Endothelial cell of umbilical vein (primary cell): ENCODE data around the gene LIPH. TPM values are rescaled to one million over a fixed set of nuclear protein-coding genes. Genes with fewer than 3 reads are reported as not detected.

Experiments
- BruUV-seq: library from RNA; stranded (reverse); fragments of 400-500 nt; replicated peaks from 2 replicates; lab custom pipeline; 2021; lab: Mats Ljungman, UMichigan
- CTCF ChIA-PET: fragments of 300-600, 350-600 bp; sonication (Branson Sonifier 250); formaldehyde crosslinking; loops from one replicate; lab custom pipeline; 2021; ENCODE audit warnings: antibody characterized with exemption, inconsistent platforms; lab: Charles Lee
- POLR2A ChIA-PET: fragments of 300-600, 350-600 bp; sonication (Branson Sonifier 250); formaldehyde crosslinking; loops from one replicate; lab custom pipeline; 2021; ENCODE audit warnings: antibody characterized with exemption, inconsistent platforms; lab: Charles Lee
- DNase-seq: peaks from one replicate; pipeline ENCODE4 v3.0.0-alpha.2; 2011; ENCODE audit warnings: low read depth, low spot score
- FAIRE-seq: peaks from 2 replicates; lab custom pipeline; 2011; peaks lifted over from hg19 to GRCh38; lab: Jason Lieb, UNC
- H2AFZ ChIP-seq: 2 replicates; pipeline ENCODE4 v1.6.0; 2012; ENCODE audit warnings: low read depth, low read length, control low read depth, inconsistent platforms
- H3K27ac ChIP-seq: 2 replicates; pipeline ENCODE4 v1.5.1; 2011; ENCODE audit warnings: low read depth, mild to moderate bottlenecking, control low read depth, low read length, moderate library complexity; ENCODE audit not compliant: insufficient read depth
- H3K27me3 ChIP-seq, 2 experiments: 2 replicates each; pipeline versions ENCODE4 v1.6.0 to v1.6.1; 2011; ENCODE audit warnings: low read length in 2 of 2, mixed read lengths in 1 of 2; ENCODE audit not compliant: control insufficient read depth in 2 of 2, insufficient read depth in 2 of 2
- H3K36me3 ChIP-seq, 2 experiments: 2 replicates in 1 of 2; 3 replicates in 1 of 2; pipeline ENCODE4 v1.5.1; 2011; ENCODE audit warnings: low read length in 2 of 2, mild to moderate bottlenecking in 1 of 2, moderate library complexity in 1 of 2; ENCODE audit not compliant: control insufficient read depth in 2 of 2, insufficient read depth in 2 of 2; ENCODE audit errors: extremely low read depth in 1 of 2
- H3K4me1 ChIP-seq: 3 replicates; pipeline ENCODE4 v1.5.1; 2011; ENCODE audit warnings: mild to moderate bottlenecking, low read length; ENCODE audit not compliant: control insufficient read depth, insufficient read depth; ENCODE audit errors: extremely low read depth
- H3K4me2 ChIP-seq: 2 replicates; pipeline ENCODE4 v1.6.1; 2011; ENCODE audit warnings: low read length, control low read depth, mixed read lengths; ENCODE audit not compliant: insufficient read depth
- H3K4me3 ChIP-seq, 3 experiments: fragments of 200-600 bp in 1 of 3; sonication (generic), shearing (Covaris generic) in 1 of 3; replicated peaks in 1 of 3; 2 replicates each; pipeline ENCODE4 v1.5.1; 2011 to 2016; ENCODE audit warnings: control low read depth in 3 of 3, low read length in 3 of 3, mild to moderate bottlenecking in 2 of 3, inconsistent platforms in 1 of 3, low read depth in 1 of 3, moderate library complexity in 1 of 3; ENCODE audit not compliant: insufficient read depth in 1 of 3
- H3K79me2 ChIP-seq: 2 replicates; pipeline ENCODE4 v1.6.0; 2012; ENCODE audit warnings: low read length, inconsistent platforms; ENCODE audit not compliant: control insufficient read depth, insufficient read depth
- H3K9ac ChIP-seq: replicated peaks from 2 replicates; pipeline ENCODE3; 2011; ENCODE audit warnings: low read length, control low read depth; ENCODE audit not compliant: insufficient read depth; ENCODE audit errors: extremely low read depth
- H3K9me1 ChIP-seq: replicated peaks from 3 replicates; pipeline ENCODE4 v1.6.0; 2011; ENCODE audit warnings: mild to moderate bottlenecking, low read length; ENCODE audit not compliant: control insufficient read depth, insufficient read depth; ENCODE audit errors: extremely low read depth
- H3K9me3 ChIP-seq: replicated peaks from 2 replicates; pipeline ENCODE4 v1.5.1; 2012; ENCODE audit warnings: low read length, inconsistent platforms; ENCODE audit not compliant: control insufficient read depth, insufficient read depth
- H4K20me1 ChIP-seq: replicated peaks from 2 replicates; pipeline ENCODE3; 2011; ENCODE audit warnings: mild to moderate bottlenecking, low read length; ENCODE audit not compliant: control insufficient read depth, insufficient read depth; ENCODE audit errors: extremely low read depth
- EZH2 ChIP-seq: IDR thresholded peaks from 2 replicates; pipeline ENCODE4 v1.6.1; 2012; ENCODE audit warnings: borderline replicate concordance, low read depth, mild to moderate bottlenecking, moderate library complexity, low read length, inconsistent platforms; ENCODE audit not compliant: severe bottlenecking
- FOS ChIP-seq: IDR thresholded peaks from 2 replicates; pipeline ENCODE4 v1.6.1; 2011; ENCODE audit warnings: mild to moderate bottlenecking, low read length, moderate library complexity, borderline replicate concordance; ENCODE audit not compliant: insufficient read depth
- GATA2 ChIP-seq: IDR thresholded peaks from 2 replicates; pipeline ENCODE4 v1.7.0; 2011; ENCODE audit warnings: low read depth, mild to moderate bottlenecking, moderate library complexity, mixed read lengths, low read length; ENCODE audit not compliant: insufficient read length, insufficient read depth
- JUN ChIP-seq: IDR thresholded peaks from 2 replicates; pipeline ENCODE4 v1.6.1; 2011; ENCODE audit warnings: borderline replicate concordance, low read depth; ENCODE audit not compliant: insufficient read length, insufficient read depth
- MAX ChIP-seq: IDR thresholded peaks from 2 replicates; pipeline ENCODE4 v1.6.1; 2011; ENCODE audit not compliant: insufficient read depth, insufficient read length
- MYC ChIP-seq: IDR thresholded peaks from one replicate; pipeline ENCODE4 v1.6.1; 2011; ENCODE audit warnings: mild to moderate bottlenecking, low read depth, low read length
- POLR2A ChIP-seq: IDR thresholded peaks from 2 replicates; pipeline ENCODE4 v1.6.1; 2012; ENCODE audit warnings: low read depth, mild to moderate bottlenecking, control low read depth, low read length
- POLR2AphosphoS5 ChIP-seq: IDR thresholded peaks from 2 replicates; pipeline ENCODE4 v1.6.1; 2012; ENCODE audit warnings: low read depth, mild to moderate bottlenecking, control low read depth, low read length, moderate library complexity; ENCODE audit not compliant: insufficient read depth
- dilution Hi-C: fragments of 300-500 bp; cut with MboI; formaldehyde crosslinking; loops from one replicate; pipeline ENCODE4 v1.15.0; 2019; ENCODE audit warnings: low sequenced_read_pairs; ENCODE audit not compliant: extremely low pct_ligation_motif_present
- intact Hi-C: fragments of 100-400 bp; cut with micrococcal nuclease; formaldehyde crosslinking; loops from one replicate; pipeline ENCODE4 v1.10.0; 2022
- polyA plus RNA-seq, 4 experiments: library from polyadenylated mRNA; depleted of rRNA in 3 of 4; stranded (reverse) in 3 of 4; unstranded in 1 of 4; fragments of >200 nt; gene quantifications; 2 replicates each; pipeline versions ENCODE4 v1.2.1 to v1.2.3, GENCODE V29; 2011 to 2012; ENCODE audit warnings: missing spikeins in 1 of 4
- total RNA-seq: library from RNA; stranded (reverse); gene quantifications from 2 replicates; pipeline ENCODE4 v1.2.3, GENCODE V29; 2021
- TF ChIP-seq, protein P1 (sequence below), 2 donors: IDR thresholded peaks; 1 replicate in 1 of 2; 2 replicates in 1 of 2; pipeline ENCODE4 v1.5.1; 2011; ENCODE audit warnings: low read length in 2 of 2, mild to moderate bottlenecking in 2 of 2, moderate library complexity in 2 of 2, control low read depth in 1 of 2, inconsistent platforms in 1 of 2, low read depth in 1 of 2; ENCODE audit not compliant: insufficient read depth in 1 of 2; ENCODE audit errors: extremely low read depth in 1 of 2

Gene LIPH
- total and polyA plus RNA-seq, 2 donors (not counting 3 experiments of a cell fraction or from before 2014, with no cell fraction given) = not detected

DNA sequence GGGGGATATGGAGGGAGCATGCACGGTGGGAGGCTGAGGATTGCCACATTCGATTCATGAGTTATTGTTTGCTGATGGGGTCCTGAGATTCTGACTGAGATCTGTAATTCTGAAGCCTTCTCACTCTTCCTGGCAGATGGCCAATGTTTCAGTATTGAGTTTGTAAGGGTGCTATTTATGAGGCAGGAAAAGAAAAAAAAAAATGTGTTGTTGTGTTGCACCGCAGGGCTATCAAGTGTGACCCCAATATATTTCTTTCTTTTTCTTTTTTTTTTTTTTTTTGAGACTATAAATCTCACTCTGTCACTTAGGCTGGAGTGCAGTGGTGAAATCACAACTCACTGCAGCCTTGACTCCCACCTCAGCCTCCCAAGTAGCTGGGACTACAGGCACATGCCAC is 30.5 kb upstream of the LIPH start:
- intact Hi-C loops = no loop called here
- no TSS peak for BruUV-seq
- Histone ChIP-seq H4K20me1 (no peaks in the 10 kb centered on the region), H3K79me2 (peaks cover 2% of the 10 kb centered on the region), H3K4me1 (peaks cover 7% of the 10 kb centered on the region), H3K27ac (no peak overlapping the region), H3K4me3 (no peak overlapping the region), H3K9ac (no peak overlapping the region), H3K27me3 (peaks cover 0 to 1% of the 10 kb centered on the region in 2 experiments), H2AFZ (no peak overlapping the region), H3K9me1 (no peaks in the 10 kb centered on the region), H3K4me2 (no peak overlapping the region), H3K36me3 (no peaks in the 10 kb centered on the region), H3K9me3 (no peaks in the 10 kb centered on the region)
- no peak for FAIRE-seq
- ChIA-PET POLR2A (interaction anchor here (0.7 kb wide), 1 partner anchor 326 kb away, joined by 6 read pairs; no protein-coding TSS in a partner anchor), CTCF (interaction anchor here (2.1 kb wide), 1 partner anchor 24 kb away, joined by 6 read pairs; no protein-coding TSS in a partner anchor)
- DNase-seq = no peak
- no peak for TF ChIP-seq EZH2
- no peak for TF ChIP-seq POLR2A
- TF ChIP-seq JUN = no peak
- TF ChIP-seq POLR2AphosphoS5 = no peak
- no peak for TF ChIP-seq MAX
- TF ChIP-seq FOS = no peak
- no peak for TF ChIP-seq GATA2
- TF ChIP-seq MYC = no peak
- TF ChIP-seq, protein P1, sequence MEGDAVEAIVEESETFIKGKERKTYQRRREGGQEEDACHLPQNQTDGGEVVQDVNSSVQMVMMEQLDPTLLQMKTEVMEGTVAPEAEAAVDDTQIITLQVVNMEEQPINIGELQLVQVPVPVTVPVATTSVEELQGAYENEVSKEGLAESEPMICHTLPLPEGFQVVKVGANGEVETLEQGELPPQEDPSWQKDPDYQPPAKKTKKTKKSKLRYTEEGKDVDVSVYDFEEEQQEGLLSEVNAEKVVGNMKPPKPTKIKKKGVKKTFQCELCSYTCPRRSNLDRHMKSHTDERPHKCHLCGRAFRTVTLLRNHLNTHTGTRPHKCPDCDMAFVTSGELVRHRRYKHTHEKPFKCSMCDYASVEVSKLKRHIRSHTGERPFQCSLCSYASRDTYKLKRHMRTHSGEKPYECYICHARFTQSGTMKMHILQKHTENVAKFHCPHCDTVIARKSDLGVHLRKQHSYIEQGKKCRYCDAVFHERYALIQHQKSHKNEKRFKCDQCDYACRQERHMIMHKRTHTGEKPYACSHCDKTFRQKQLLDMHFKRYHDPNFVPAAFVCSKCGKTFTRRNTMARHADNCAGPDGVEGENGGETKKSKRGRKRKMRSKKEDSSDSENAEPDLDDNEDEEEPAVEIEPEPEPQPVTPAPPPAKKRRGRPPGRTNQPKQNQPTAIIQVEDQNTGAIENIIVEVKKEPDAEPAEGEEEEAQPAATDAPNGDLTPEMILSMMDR (IDR thresholded peaks at IDR 0.05; ENCODE audit: extremely low read depth in 1 of 2, insufficient read depth in 1 of 2, low read depth in 1 of 2, low read length in 2 of 2) = no peak
- dilution Hi-C loops = no loop called here
